ENCODE data around the gene CEP78. TPM values are rescaled to one million over a fixed set of nuclear protein-coding genes. Genes with fewer than 3 reads are reported as not detected.

CEP78 gene
- total and polyA plus RNA-seq, 11 donors: 1.1 to 8.2 (median 3.3) TPM

DNA sequence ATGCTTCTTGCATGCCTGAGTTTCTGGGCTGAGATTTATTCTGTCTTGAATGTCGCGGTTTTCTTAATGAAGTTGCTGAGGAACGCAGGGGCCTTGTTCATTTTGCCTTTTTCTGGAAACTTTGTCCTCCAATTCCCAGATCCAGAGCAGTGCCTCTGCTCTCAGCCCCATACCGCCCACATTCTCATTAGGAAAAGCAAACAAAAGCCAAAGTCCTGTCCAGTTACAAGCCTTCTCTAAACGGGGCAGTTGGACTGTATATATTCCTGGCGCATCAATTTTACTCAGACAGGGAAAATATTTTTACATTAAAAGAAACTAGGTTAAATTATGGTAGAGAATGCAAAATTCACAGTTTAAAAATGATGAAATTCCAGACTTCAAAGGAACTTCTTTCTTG lies 59.9 kb downstream of the CEP78 start:
- no peaks in the 10 kb centered on the region for H3K36me3 ChIP-seq
- WGBS, 4 donors: 60 to 66% (median 64%) methylated on average over 6 of the region's 6 CpGs
- peaks cover 6 to 29% (median 19%) of the 10 kb centered on the region in 12 donors for H3K4me1 ChIP-seq
- peaks cover 0 to 31% (median 11%) of the 10 kb centered on the region in 9 donors for H3K27me3 ChIP-seq
- no peak for ATAC-seq
- peak overlapping the region in 1 of 12 donors; percentile 69 for H3K27ac ChIP-seq
- DNase-seq: no peak
- no peaks in the 10 kb centered on the region for H3K9me3 ChIP-seq
- TF ChIP-seq, protein P1, sequence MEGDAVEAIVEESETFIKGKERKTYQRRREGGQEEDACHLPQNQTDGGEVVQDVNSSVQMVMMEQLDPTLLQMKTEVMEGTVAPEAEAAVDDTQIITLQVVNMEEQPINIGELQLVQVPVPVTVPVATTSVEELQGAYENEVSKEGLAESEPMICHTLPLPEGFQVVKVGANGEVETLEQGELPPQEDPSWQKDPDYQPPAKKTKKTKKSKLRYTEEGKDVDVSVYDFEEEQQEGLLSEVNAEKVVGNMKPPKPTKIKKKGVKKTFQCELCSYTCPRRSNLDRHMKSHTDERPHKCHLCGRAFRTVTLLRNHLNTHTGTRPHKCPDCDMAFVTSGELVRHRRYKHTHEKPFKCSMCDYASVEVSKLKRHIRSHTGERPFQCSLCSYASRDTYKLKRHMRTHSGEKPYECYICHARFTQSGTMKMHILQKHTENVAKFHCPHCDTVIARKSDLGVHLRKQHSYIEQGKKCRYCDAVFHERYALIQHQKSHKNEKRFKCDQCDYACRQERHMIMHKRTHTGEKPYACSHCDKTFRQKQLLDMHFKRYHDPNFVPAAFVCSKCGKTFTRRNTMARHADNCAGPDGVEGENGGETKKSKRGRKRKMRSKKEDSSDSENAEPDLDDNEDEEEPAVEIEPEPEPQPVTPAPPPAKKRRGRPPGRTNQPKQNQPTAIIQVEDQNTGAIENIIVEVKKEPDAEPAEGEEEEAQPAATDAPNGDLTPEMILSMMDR (IDR thresholded peaks at IDR 0.05): no peak
- no peak for TF ChIP-seq POLR2A (IDR thresholded peaks at IDR 0.05)
- intact Hi-C loops (cut with DNase I): no loop called here
- H3K4me3 ChIP-seq: peak overlapping the region in 3 of 12 donors; percentile 56 to 68 (median 67)

DNA sequence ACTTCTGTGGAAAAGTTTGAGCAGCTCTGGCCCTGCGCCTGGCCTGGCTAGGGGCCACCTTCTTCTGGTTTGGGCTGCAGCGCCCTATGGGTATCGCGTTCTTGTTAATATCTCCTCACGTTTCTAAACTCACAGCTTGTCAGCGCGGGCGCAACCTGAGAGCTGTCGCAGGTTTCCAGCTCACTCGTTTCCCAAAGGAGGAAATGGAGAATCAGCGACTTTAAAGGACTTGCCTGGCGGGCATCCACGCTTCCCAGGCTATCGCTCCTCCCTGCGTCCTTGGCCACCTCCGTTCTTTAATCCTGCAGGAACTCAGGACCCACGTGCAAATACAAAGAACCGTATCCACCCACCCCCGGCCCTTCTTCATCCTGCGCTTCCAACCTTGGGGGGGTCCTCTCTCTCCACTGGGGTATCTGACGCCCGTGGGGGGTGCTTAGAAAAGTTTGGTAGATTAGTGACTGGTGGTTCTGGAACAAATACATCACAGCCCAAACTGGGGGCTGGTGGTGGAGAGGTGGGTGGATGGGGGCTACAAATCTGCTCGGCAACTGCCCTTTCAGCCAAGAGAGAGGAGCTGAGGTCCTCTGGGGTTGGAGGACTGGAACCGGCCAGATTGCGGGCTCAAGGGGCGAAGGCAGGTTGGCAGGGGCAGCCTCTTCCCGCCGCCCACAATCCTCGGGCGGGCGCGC lies 60.5 kb downstream of the CEP78 start:
- intact Hi-C loops (cut with DNase I): no loop called here
- peaks cover 6 to 29% (median 19%) of the 10 kb centered on the region in 12 donors for H3K4me1 ChIP-seq
- DNase-seq (peak in 4 of 5 donors; percentile 24 to 62 (median 40)), ATAC-seq (peak; percentile 2 to 30 (median 13))
- H3K27ac ChIP-seq: peak overlapping the region in 2 of 12 donors; percentile 13 to 69
- H3K9me3 ChIP-seq: no peaks in the 10 kb centered on the region
- 1 to 4% (median 3%) methylated on average over 30 to 32 of the region's 32 CpGs for WGBS, 4 donors
- peak overlapping the region; percentile 29 to 72 (median 55) for H3K4me3 ChIP-seq
- no peak for TF ChIP-seq POLR2A (IDR thresholded peaks at IDR 0.05)
- H3K27me3 ChIP-seq: peaks cover 0 to 36% (median 11%) of the 10 kb centered on the region in 9 donors
- H3K36me3 ChIP-seq: no peaks in the 10 kb centered on the region

DNA sequence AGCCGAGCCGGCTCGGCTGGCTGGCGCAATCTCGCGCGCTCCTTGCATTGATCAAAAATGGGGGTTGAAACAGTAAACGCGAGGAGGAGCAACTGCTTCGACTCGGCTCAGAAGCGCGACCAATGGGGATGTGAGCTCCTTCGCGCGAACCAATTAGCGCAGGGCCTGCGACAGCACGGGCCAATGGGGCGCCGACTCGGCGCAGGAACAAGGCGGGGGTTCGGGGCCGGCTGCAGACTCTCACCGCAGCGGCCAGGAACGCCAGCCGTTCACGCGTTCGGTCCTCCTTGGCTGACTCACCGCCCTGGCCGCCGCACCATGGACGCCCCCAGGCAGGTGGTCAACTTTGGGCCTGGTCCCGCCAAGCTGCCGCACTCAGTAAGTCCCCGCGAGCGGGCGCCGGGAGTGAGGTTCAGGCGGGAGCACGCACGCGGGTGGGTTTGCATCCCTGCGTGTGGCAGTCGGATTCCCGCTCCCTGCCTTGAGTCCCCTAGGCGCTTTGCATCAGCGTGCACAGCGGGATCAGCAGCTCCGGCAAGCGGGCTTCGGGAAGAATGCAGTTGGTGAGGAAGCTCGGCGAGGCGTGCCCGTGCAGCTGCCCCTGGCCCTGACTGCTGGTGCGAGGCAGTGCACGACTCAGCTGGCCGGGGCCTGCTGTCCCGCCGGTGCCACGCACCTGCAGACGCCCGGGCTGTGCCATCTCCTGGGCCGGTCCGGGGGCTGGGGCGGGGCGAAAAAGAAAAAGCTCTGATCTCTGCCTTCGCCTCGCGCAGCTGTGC lies 61.2 kb downstream of the CEP78 start, which contains the start of gene PSAT1:
Gene PSAT1, plus strand, starts transcription at position 233 of the 779 bp plus-strand sequence. Its CDS starts 86 bp downstream, at position 319.
- TF ChIP-seq POLR2A (IDR thresholded peaks at IDR 0.05): no peak
- TF ChIP-seq, protein P1 (IDR thresholded peaks at IDR 0.05): peak in 1 of 12 donors; percentile 17
- Histone ChIP-seq H3K36me3 (no peaks in the 10 kb centered on the region), H3K4me3 (peak within 1 kb of the TSS; percentile 29 to 72 (median 55)), H3K9me3 (no peaks in the 10 kb centered on the region), H3K4me1 (peaks cover 6 to 29% (median 19%) of the 10 kb centered on the region in 12 donors), H3K27me3 (peaks cover 0 to 43% (median 11%) of the 10 kb centered on the region in 9 donors), H3K27ac (peak within 1 kb of the TSS in 2 of 12 donors; percentile 13 to 69)
- ATAC-seq (peak; percentile 79 to 98 (median 98)), DNase-seq (peak; percentile 72 to 88 (median 79))
- intact Hi-C loops (cut with DNase I): no loop called here
- 0 to 1% (median 1%) methylated on average over 29 to 76 of the region's 76 CpGs for WGBS, 4 donors

DNA sequence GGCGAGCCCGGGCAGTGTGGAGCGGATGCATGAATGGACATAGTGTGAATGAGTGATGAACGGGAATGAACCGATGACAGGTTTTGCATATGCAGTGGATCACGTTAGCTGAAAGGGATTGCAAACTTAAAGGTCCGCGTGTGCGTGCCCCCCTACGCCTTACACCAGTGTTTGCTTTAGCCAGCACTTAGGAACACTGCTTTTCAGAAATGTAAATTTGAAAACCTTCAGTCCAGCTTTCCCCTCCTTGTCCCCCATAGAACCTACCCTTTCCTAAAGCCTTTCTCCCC lies 61.7 kb downstream of the CEP78 start:
- peaks cover 0 to 49% (median 11%) of the 10 kb centered on the region in 9 donors for H3K27me3 ChIP-seq
- ATAC-seq: no peak
- H3K36me3 ChIP-seq: no peaks in the 10 kb centered on the region
- H3K4me3 ChIP-seq: peak overlapping the region; percentile 29 to 72 (median 55)
- intact Hi-C loops (cut with DNase I): no loop called here
- DNase-seq: no peak
- H3K27ac ChIP-seq: no peak overlapping the region
- H3K4me1 ChIP-seq: peaks cover 6 to 29% (median 19%) of the 10 kb centered on the region in 12 donors
- WGBS, 4 donors: 1 to 2% (median 1%) methylated on average over 10 of the region's 10 CpGs
- H3K9me3 ChIP-seq: no peaks in the 10 kb centered on the region
- no peak for TF ChIP-seq POLR2A (IDR thresholded peaks at IDR 0.05)
- TF ChIP-seq, protein P1 (IDR thresholded peaks at IDR 0.05): no peak
